GM18511 (cell line): ENCODE measurements around the gene FAM171A1.

Experiments
- ATAC-seq: cut with Tn5 transposase; IDR thresholded peaks from one replicate; pipeline ENCODE4 v1.9.1; 2021; ENCODE audit warnings: mild to moderate bottlenecking, moderate library complexity; ENCODE audit not compliant: unreplicated experiment

Gene FAM171A1

GRCh38 chr10:15253951-15254807, 116.9 kb downstream of the FAM171A1 start:
- ATAC-seq, result no peak

- no peak for ATAC-seq
Measured at GRCh38 chr10:15252396-15252795, 118.7 kb downstream of the FAM171A1 start.

- ATAC-seq, result no peak
Measured at GRCh38 chr10:15251791-15252380, 119.2 kb downstream of the FAM171A1 start.

- no peak for ATAC-seq
Measured at GRCh38 chr10:15245530-15245929, 125.6 kb downstream of the FAM171A1 start.

DNA sequence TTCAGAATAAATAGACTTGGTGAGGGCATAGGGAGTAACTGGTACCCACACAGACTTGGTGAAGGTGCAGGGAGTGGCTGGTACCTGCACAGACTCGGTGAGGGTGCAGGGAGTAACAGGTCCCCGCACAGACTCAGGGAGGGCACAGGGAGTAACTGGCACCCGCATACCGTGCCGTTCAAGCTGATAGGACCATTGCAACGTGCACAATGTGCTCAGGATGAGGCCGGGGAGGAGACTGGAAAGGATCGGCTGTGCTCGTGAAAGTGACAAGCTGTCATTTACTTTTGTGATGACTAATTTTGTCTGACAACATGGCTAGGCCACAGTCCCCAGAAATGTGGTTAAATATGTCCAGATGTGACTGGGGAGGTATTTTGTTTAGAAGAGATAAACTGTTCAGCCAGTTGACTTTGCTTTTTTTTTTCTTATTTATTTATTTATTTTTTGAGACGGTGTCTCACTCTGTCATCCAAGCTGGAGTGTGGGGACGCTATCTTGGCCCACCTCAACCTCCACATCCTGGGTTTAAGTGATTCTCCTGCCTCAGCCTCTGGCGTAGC, 126.4 kb downstream of the FAM171A1 start:
- no peak for ATAC-seq

GRCh38 chr10:15242261-15242840, 128.7 kb downstream of the FAM171A1 start:
- ATAC-seq, result no peak

GRCh38 chr10:15241306-15241705, 129.8 kb downstream of the FAM171A1 start:
- no peak for ATAC-seq

DNA sequence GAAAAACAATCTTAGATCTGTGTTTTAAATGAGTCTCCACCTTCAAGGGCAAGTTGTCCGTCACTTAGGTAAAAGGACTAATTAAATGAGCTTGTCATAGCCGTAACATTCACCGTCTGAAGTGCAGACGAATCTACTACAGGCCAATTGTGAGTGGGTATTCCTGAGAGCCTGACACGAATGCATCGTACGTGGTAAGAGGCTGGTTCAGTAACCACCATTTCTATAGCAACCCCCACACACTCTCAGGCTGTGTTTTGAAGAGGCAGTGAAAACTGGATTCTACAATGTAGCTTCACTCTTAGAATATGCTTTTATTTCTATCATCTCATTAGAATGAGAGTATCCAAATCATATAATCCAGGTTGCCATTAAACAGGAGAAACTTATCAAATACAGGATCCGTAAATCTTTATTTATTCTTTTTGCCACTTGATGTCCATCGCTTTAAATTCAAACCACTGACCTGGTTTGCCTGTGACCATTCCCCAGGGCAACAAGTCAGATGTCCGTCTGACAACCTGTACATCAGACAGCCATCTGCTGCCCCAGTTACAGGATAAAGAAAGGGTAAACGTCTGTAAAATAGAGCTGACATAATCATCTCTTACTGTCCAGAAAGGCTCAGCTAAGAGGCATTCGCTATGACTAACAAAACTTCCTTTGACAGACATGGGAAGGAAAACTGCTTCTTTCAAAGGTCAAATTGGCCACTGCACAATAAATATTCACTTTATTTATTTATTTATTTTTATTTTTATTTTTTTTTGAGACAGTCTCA, 132.3 kb downstream of the FAM171A1 start:
- ATAC-seq, result no peak

- no peak for ATAC-seq
Measured at GRCh38 chr10:15237351-15237750, 133.7 kb downstream of the FAM171A1 start.

- no peak for ATAC-seq
Measured at GRCh38 chr10:15236340-15236739, 134.7 kb downstream of the FAM171A1 start.

DNA sequence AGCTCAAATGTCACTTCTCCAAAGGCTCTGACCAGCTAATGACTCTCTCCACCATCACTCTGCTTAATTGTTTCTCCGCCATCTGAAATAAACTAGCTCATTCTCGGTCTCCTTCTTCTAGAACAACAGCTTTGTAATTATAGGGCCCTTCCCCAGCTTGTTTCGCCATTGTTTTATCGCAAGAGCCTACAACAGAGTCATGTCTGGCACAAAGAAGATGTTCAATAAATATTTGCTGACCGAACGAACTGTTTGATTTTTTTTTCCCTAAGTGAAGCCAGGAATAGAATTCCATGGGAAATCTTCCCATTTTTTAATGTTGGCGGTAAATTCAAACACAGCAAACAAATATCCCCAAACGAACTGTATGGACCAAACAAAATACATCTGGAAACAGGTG, 138.8 kb downstream of the FAM171A1 start:
- no peak for ATAC-seq

DNA sequence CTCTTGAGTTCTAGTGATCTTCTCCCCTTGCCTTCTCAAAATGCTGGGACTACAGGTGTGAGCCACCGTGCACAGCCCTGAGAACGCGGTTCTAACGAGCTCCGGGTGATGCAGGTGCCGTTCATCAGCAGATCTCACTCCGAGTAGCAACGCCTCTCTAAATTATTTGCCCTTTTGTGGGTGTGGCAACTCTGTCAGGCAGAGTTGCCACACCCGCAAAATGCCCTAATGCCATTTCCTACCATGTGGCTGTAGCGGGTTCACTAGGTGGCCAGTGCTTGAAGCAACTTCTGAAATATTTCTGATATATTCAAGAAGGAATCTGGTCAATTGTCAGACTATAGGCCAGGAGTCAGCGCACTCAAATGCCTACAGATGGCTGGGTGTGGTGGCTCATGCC, 139.7 kb downstream of the FAM171A1 start:
- no peak for ATAC-seq

GRCh38 chr10:15230257-15230656, 140.8 kb downstream of the FAM171A1 start:
- ATAC-seq, result no peak

GRCh38 chr10:15229268-15229667, 141.8 kb downstream of the FAM171A1 start:
- ATAC-seq, result no peak

DNA sequence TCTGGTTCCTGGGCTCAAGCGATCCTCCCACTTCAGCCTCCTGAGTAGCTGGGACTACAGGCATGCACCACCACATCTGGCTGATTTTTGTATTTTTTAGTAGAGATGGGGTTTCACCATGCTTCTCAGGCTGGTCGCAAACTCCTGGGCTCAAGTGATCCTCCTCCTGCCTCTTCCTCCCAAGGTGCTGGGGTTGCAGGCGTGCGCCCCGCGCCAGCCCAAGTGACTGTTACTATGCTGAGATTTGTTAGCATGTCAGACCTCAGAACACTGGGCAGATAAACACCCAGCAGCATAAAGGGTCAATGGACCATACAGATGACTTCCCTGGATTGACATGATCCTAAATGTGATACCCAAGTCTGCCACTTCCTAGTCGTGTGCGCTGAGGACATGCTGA, 142.7 kb downstream of the FAM171A1 start:
- no peak for ATAC-seq

- ATAC-seq, result no peak
Measured at GRCh38 chr10:15227611-15228372, 143.3 kb downstream of the FAM171A1 start.

DNA sequence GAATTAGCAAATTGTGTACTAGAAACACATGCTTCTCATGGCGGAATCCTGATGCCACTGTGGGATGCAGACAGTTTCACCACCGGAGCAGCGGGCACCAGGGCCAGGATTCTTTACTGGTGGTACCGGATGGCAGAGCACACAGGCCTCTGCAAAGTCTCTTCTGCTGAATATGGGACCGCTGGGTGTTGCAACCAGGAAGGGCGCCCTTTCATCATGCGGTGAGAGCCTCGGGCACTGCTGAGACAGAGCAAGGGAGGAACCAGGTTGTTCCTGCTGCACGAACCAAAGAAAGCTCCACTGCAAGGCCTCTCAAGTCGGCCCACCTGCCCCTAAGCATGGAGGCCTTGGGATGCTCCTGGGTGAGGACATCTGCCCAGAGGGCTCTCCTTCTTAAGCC, 145.6 kb downstream of the FAM171A1 start:
- ATAC-seq, result no peak

DNA sequence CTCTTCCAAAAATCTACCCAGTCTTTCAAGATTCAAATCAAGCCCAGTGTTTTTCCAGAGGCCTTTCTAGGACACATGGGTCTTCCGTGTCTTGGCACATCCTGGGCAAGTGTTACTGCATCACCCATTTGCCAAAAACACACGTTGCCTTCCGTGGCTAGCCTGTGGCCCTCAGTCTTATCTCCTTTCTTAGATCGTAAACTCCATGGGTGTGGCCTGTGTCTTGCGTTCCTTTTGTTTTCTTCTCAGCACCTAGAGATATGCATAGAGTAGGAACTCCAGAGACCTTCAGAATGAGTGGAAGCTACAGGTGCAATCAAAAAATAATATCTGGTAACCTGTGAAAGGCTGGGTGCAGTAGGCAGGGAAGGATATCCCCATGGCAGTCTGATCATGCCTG, 146.1 kb downstream of the FAM171A1 start:
- no peak for ATAC-seq

- ATAC-seq, result no peak
Measured at GRCh38 chr10:15223174-15223573, 147.9 kb downstream of the FAM171A1 start.

GRCh38 chr10:15222511-15222910, 148.6 kb downstream of the FAM171A1 start:
- ATAC-seq, result no peak
